Lower leg skin (tissue), 4 donors: ENCODE results near the gene ZDHHC14. TPM values are rescaled to one million over a fixed set of nuclear protein-coding genes. Genes with fewer than 3 reads are reported as not detected.

Source experiments
- DNase-seq, 2 donors: peaks; one replicate each; pipeline ENCODE4 v3.0.0-alpha.2; 2019; ENCODE audit warnings: low spot score in 2 of 2
- H3K4me3 ChIP-seq: fragments of 200-600 bp; sonication (generic); 2 replicates; pipeline ENCODE4 v1.5.1; 2017; ENCODE audit warnings: mild to moderate bottlenecking, low read depth; ENCODE audit not compliant: poor library complexity, severe bottlenecking
- POLR2A ChIP-seq, 2 donors: fragments of 450-650 bp; IDR thresholded peaks; one replicate each; pipeline ENCODE4 v1.6.1; 2016 to 2017; ENCODE audit warnings: antibody characterized with exemption in 2 of 2, mild to moderate bottlenecking in 1 of 2, moderate library complexity in 1 of 2
- WGBS, 2 donors: methylation state at CpG; one replicate each; pipeline ENCODE4 v1.1.5; 2018; 5-methylcytosine and 5-hydroxymethylcytosine counted together
- intact Hi-C: fragments of 100-400 bp; cut with DNase I; formaldehyde crosslinking; loops from one replicate; pipeline ENCODE4 v1.15.0; 2023; ENCODE audit warnings: low total_unique reads
- total RNA-seq, 4 donors: library from RNA; depleted of rRNA; stranded (reverse); fragments of >200 nt; gene quantifications; one replicate each; pipeline ENCODE4 v1.1.0, GENCODE V29; 2016
- TF ChIP-seq, protein P1 (sequence below), 3 donors: fragments of 450-650 bp; IDR thresholded peaks; one replicate each; pipeline ENCODE4 v1.5.1; 2016; ENCODE audit warnings: antibody characterized with exemption in 3 of 3, mild to moderate bottlenecking in 3 of 3, moderate library complexity in 2 of 3

ZDHHC14 gene
- total RNA-seq, 4 donors from 2014 or later: 4.5 to 8.3 (median 6.1) TPM

DNA sequence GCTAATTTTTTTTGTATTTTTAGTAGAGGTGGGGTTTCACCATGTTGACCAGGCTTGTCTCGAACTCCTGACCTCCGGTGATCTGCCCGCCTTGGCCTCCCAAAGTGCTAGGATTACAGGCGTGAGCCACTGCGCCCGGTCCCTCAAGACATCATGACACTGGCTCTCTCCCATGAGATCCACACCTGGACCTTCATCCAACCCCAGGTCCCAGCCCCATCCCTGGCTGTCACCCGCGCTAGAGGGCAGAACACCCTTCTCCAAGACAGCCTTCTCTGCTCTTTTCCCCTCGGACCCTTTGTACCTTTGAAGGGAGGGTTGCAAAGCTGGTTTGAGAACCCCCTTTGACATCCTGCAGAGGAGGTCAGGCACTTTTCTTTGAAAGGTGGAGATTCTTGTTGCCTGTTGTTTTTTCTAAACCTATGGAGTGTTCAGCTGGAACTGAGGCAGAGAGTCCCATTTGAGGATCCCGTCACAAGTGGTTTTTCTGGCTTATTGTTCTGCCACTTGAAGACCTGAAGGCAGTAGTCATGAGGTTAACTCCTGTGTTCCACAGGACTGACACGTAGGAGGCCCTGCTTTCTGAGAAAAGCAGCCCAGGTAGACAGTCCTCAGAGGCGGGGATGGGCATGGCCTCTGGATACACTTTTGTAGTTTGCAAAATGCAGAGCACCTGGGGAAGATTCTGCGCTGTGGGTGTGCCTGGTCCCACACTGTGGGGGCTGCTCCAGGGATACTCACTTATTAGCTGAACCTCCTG, 270.9 kb downstream of the ZDHHC14 start:
- 89 to 93% methylated on average over 13 of the region's 13 CpGs for WGBS, 2 donors
- intact Hi-C loops: no loop called here
- no peak for TF ChIP-seq POLR2A (IDR thresholded peaks at IDR 0.05)
- TF ChIP-seq, protein P1, sequence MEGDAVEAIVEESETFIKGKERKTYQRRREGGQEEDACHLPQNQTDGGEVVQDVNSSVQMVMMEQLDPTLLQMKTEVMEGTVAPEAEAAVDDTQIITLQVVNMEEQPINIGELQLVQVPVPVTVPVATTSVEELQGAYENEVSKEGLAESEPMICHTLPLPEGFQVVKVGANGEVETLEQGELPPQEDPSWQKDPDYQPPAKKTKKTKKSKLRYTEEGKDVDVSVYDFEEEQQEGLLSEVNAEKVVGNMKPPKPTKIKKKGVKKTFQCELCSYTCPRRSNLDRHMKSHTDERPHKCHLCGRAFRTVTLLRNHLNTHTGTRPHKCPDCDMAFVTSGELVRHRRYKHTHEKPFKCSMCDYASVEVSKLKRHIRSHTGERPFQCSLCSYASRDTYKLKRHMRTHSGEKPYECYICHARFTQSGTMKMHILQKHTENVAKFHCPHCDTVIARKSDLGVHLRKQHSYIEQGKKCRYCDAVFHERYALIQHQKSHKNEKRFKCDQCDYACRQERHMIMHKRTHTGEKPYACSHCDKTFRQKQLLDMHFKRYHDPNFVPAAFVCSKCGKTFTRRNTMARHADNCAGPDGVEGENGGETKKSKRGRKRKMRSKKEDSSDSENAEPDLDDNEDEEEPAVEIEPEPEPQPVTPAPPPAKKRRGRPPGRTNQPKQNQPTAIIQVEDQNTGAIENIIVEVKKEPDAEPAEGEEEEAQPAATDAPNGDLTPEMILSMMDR (IDR thresholded peaks at IDR 0.05): no peak
- no peak overlapping the region for H3K4me3 ChIP-seq
- no peak for DNase-seq

DNA sequence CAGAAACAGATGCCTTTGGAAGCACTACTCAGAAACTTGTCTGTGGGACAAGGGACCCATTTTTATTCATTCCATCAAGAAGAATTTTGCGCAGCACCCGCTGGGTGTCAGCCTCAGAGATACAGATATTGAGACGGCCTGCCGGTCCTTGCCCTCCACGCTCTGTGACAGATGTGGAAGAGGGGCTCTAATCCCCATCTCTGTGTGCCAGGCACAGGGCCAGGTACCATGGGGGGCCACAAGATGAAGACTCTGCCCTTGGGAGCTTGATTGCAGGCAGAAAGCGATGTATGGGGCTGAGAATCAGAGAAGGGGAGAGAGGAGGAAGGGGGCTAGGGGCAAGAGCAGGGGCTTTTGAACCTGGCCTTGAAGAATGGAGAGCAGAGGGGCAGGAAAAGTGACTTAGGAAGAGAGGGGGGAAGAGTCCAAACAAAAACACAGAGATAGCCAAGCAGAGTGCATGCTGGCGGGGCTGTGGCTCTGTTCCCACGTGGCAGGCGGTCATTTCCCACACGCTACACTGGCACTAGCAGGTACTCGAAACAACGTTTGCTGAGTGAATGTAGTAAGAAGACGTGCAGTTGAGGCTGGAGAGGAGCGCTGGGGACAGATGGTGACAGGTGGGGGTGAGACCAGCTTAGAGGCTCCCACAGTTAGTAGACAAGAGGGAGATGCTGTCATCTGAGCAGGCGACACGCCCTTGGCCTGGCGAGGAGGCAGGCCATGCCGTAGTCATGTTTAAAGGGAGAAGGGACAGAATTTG, 271.8 kb downstream of the ZDHHC14 start:
- intact Hi-C loops: no loop called here
- 97% methylated on average over 18 of the region's 18 CpGs for WGBS, 2 donors
- TF ChIP-seq, protein P1 (IDR thresholded peaks at IDR 0.05): no peak
- no peak for TF ChIP-seq POLR2A (IDR thresholded peaks at IDR 0.05)
- no peak overlapping the region for H3K4me3 ChIP-seq
- DNase-seq: peak in 1 of 2 donors; percentile 75

DNA sequence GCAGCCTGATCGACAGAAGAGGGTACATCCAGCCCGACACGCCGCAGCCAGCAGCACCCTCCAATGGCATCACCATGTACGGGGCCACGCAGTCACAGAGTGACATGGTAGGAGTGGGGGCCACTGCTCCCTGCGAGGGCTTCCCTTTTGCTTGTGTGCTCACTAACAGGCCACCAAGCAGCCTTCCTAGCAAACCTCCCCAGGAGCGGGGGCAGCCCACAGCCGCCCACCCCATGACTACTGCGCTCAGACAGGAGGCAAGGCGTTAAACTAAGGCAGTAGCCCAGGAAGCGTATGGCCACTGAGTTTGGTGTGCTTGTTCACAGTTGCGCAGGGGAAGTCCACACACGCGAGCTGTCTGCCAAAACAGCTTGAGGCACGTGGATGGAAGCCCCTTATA, 272.5 kb downstream of the ZDHHC14 start:
- WGBS, 2 donors: 93 to 95% methylated on average over 15 to 16 of the region's 16 CpGs
- no peak for TF ChIP-seq POLR2A (IDR thresholded peaks at IDR 0.05)
- TF ChIP-seq, protein P1 (IDR thresholded peaks at IDR 0.05): no peak
- peak in 1 of 2 donors; percentile 75 for DNase-seq
- H3K4me3 ChIP-seq: no peak overlapping the region
- intact Hi-C loops: no loop called here

DNA sequence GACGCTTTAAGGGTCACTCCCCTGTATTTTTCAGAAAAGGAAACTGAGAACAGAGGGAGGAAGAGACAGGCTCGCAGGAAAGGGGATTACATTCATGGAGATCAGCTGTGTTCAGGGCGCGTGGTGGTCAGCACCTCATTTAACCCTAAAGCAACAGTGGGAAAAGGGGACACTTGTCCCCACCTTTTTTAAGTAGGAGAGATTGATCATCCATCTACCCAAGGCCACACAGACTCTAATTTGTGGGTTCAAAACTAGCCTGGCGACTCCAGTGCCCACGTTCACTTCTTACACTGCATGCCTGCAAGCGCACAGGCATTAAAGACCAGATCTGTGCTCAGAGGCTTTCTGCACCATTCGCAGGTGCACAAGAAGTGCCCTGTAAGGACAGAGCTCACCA, 274.1 kb downstream of the ZDHHC14 start:
- no peak overlapping the region for H3K4me3 ChIP-seq
- WGBS, 2 donors: 90 to 92% methylated on average over 8 of the region's 8 CpGs
- intact Hi-C loops: no loop called here
- peak in 1 of 2 donors; percentile 70 for DNase-seq
- TF ChIP-seq POLR2A (IDR thresholded peaks at IDR 0.05): no peak
- TF ChIP-seq, protein P1 (IDR thresholded peaks at IDR 0.05): no peak

DNA sequence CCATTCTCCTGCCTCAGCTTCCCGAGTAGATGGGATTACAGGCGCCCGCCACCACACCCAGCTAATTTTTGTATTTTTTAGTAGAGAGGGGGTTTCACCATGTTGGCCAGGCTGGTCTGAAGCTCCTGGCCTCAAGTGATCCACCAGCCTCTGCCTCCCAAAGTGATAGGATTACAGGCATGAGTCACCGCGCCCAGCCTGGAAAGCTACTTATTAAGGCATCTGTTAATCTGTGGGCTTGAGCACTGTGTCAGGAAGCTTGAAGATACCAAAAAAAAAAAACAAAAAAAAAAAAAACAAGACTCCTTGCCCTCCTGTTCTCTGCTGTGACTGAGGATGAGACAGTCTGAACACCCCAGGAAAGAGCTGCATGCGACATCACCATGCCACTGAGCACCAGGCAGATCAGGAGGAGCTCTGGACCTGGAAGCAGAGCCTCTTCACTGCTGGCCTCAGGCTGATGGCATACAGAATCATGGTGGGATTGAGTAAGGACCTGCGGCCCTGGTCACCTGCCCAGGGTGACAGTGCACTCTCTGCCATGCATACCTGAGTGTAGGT, 275.5 kb downstream of the ZDHHC14 start:
- TF ChIP-seq, protein P1 (IDR thresholded peaks at IDR 0.05): no peak
- TF ChIP-seq POLR2A (IDR thresholded peaks at IDR 0.05): no peak
- WGBS, 2 donors: 91 to 99% methylated on average over 7 of the region's 7 CpGs
- DNase-seq: no peak

More for the DNA sequence above, 275.5 kb downstream of the ZDHHC14 start:
- intact Hi-C loops: no loop called here
- H3K4me3 ChIP-seq: no peak overlapping the region
